Neural cell (in vitro differentiated cells): ENCODE data around the gene CTDSPL. TPM values are rescaled to one million over a fixed set of nuclear protein-coding genes. Genes with fewer than 3 reads are reported as not detected.

Experiments used
- H2AFZ ChIP-seq: fragments of 200-600, 300-800 bp; sonication (generic), shearing (Covaris generic); 2 replicates; pipeline ENCODE4 v1.6.0; 2014; ENCODE audit warnings: low read depth, mild to moderate bottlenecking, antibody characterized with exemption, low read length, moderate library complexity
- H3F3A ChIP-seq: fragments of 200-600 bp; shearing (Covaris generic); 2 replicates; pipeline ENCODE4 v1.6.1; 2016; ENCODE audit warnings: mild to moderate bottlenecking, moderate library complexity, mixed read lengths, antibody characterized with exemption, low read length; ENCODE audit not compliant: insufficient read depth, poor library complexity, severe bottlenecking
- H3K27ac ChIP-seq: fragments of 200-600, 300-800 bp; sonication (generic), shearing (Covaris generic); 2 replicates; pipeline ENCODE4 v1.5.1; 2014; ENCODE audit warnings: mild to moderate bottlenecking, low read length, moderate library complexity
- H3K27me3 ChIP-seq: fragments of 300-800, 200-600 bp; sonication (generic), shearing (Covaris generic); 2 replicates; pipeline ENCODE4 v1.6.0; 2014; ENCODE audit warnings: mild to moderate bottlenecking, low read depth, low read length, moderate library complexity; ENCODE audit not compliant: insufficient read depth
- H3K36me3 ChIP-seq: fragments of 300-800, 200-600 bp; sonication (generic), shearing (Covaris generic); 2 replicates; pipeline ENCODE4 v1.5.1; 2014; ENCODE audit warnings: mild to moderate bottlenecking, antibody characterized with exemption, low read length, moderate library complexity; ENCODE audit not compliant: insufficient read depth
- H3K4me2 ChIP-seq: fragments of 300-800, 200-600 bp; sonication (generic), shearing (Covaris generic); 2 replicates; pipeline ENCODE4 v1.6.0; 2014; ENCODE audit warnings: mild to moderate bottlenecking, low read length
- H3K4me3 ChIP-seq: fragments of 300-800, 200-600 bp; sonication (generic), shearing (Covaris generic); 2 replicates; pipeline ENCODE4 v1.5.1; 2014; ENCODE audit warnings: mild to moderate bottlenecking, low read length, moderate library complexity
- H3K79me2 ChIP-seq: fragments of 200-600 bp; shearing (Covaris generic); replicated peaks from 2 replicates; pipeline ENCODE4 v1.6.0; 2014; ENCODE audit warnings: mild to moderate bottlenecking, low read length, moderate library complexity; ENCODE audit not compliant: insufficient read depth
- H3K9ac ChIP-seq: fragments of 300-800, 200-600 bp; sonication (generic), shearing (Covaris generic); 2 replicates; pipeline ENCODE4 v1.6.1; 2016; ENCODE audit warnings: mild to moderate bottlenecking, low read length, mixed read lengths
- H3K9me2 ChIP-seq: fragments of 200-600 bp; shearing (Covaris generic); 2 replicates; pipeline ENCODE4 v1.6.1; 2016; ENCODE audit warnings: mild to moderate bottlenecking, low read length, mixed read lengths; ENCODE audit not compliant: insufficient read depth
- H3K9me3 ChIP-seq: fragments of 200-600, 300-800 bp; sonication (generic), shearing (Covaris generic); 2 replicates; pipeline ENCODE4 v1.6.1; 2016; ENCODE audit warnings: mild to moderate bottlenecking, mixed run types, low read length, moderate library complexity, mixed read lengths
- H4K20me1 ChIP-seq: fragments of 200-600 bp; shearing (Covaris generic); 2 replicates; pipeline ENCODE4 v1.6.1; 2016; ENCODE audit warnings: mild to moderate bottlenecking, mixed run types; ENCODE audit not compliant: insufficient read depth
- EP300 ChIP-seq: fragments of 450-650 bp; conservative IDR thresholded peaks from 2 replicates; pipeline ENCODE4 v1.6.1; 2014; ENCODE audit warnings: antibody characterized with exemption, mild to moderate bottlenecking, moderate library complexity; ENCODE audit not compliant: poor library complexity, severe bottlenecking
- EZH2 ChIP-seq: fragments of 200-600, 300-800 bp; shearing (Covaris generic), sonication (generic); IDR thresholded peaks from 2 replicates; pipeline ENCODE4 v1.6.1; 2014; ENCODE audit warnings: antibody characterized with exemption, low read length, borderline replicate concordance, mild to moderate bottlenecking; ENCODE audit not compliant: insufficient read depth, poor library complexity, severe bottlenecking
- MXI1 ChIP-seq: fragments of 450-650 bp; conservative IDR thresholded peaks from 2 replicates; pipeline ENCODE4 v1.6.1; 2014; ENCODE audit warnings: antibody characterized with exemption, mild to moderate bottlenecking; ENCODE audit not compliant: poor library complexity, severe bottlenecking
- POLR2AphosphoS5 ChIP-seq: IDR thresholded peaks from 2 replicates; pipeline ENCODE4 v1.6.1; 2012
- SMC3 ChIP-seq: fragments of 450-650 bp; conservative IDR thresholded peaks from 2 replicates; pipeline ENCODE4 v1.6.1; 2014; ENCODE audit warnings: antibody characterized with exemption, mild to moderate bottlenecking, moderate library complexity; ENCODE audit not compliant: poor library complexity
- TAF1 ChIP-seq: IDR thresholded peaks from 2 replicates; pipeline ENCODE4 v1.6.1; 2012; ENCODE audit warnings: low read depth
- polyA plus RNA-seq: library from polyadenylated mRNA; depleted of rRNA; stranded (reverse); fragments of >200 nt; gene quantifications from 2 replicates; pipeline ENCODE4 v1.2.3, GENCODE V29; 2014
- TF ChIP-seq, protein P1 (sequence below): fragments of 450-650 bp; IDR thresholded peaks from 2 replicates; pipeline ENCODE4 v1.5.1; 2014; ENCODE audit warnings: antibody characterized with exemption, mild to moderate bottlenecking, moderate library complexity; ENCODE audit not compliant: poor library complexity, severe bottlenecking
- TF ChIP-seq, protein P2 (sequence below): IDR thresholded peaks from 2 replicates; pipeline ENCODE4 v1.6.1; 2012; ENCODE audit warnings: borderline replicate concordance

Gene CTDSPL
- polyA plus RNA-seq, 1 donor from 2014 or later = 17.0 TPM

DNA sequence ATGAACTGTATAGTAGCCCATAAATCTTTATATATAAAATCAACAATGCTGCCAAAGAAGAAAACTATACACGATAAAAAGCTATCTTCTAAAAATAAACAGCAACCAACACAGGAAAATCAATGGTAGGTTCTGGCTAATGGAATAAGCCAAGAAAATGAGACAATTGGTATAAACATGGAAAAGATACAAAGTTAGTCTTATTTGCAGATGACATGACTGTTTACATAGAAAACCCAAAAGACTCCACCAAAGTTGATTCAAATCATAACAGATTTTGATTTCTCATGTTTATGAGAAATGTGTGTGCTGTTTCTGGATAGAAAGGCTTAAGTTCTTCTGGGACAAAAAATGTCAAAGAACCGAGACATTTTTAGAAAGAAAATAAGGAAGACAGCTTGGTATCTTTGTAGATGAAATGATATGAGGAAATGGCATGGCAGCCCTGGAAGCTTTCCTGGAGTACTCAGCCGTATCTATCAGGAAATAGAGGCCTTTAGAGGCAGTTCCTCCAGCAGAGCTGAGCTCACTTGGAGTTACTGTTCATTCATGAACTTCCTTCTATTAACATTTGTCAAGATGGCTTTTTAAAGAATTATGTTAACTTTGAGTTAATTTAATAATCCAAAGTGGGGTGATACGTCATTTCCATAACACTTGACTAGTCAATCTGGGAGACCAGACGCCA, 92.2 kb downstream of the CTDSPL start:
- no peak overlapping the region for H3K4me2 ChIP-seq
- no peaks in the 10 kb centered on the region for H3K9me3 ChIP-seq
- H3F3A ChIP-seq = no peaks in the 10 kb centered on the region
- no peak overlapping the region for H3K4me3 ChIP-seq
- H4K20me1 ChIP-seq = no peaks in the 10 kb centered on the region
- H3K36me3 ChIP-seq = no peaks in the 10 kb centered on the region
- H3K9ac ChIP-seq = no peak overlapping the region
- no peak overlapping the region for H2AFZ ChIP-seq
- H3K79me2 ChIP-seq = no peaks in the 10 kb centered on the region
- no peak overlapping the region for H3K27ac ChIP-seq
- H3K27me3 ChIP-seq = no peaks in the 10 kb centered on the region
- no peak for TF ChIP-seq MXI1
- TF ChIP-seq EZH2 = no peak
- TF ChIP-seq SMC3 = no peak
- TF ChIP-seq EP300 = no peak
- TF ChIP-seq TAF1 = no peak
- TF ChIP-seq, protein P1, sequence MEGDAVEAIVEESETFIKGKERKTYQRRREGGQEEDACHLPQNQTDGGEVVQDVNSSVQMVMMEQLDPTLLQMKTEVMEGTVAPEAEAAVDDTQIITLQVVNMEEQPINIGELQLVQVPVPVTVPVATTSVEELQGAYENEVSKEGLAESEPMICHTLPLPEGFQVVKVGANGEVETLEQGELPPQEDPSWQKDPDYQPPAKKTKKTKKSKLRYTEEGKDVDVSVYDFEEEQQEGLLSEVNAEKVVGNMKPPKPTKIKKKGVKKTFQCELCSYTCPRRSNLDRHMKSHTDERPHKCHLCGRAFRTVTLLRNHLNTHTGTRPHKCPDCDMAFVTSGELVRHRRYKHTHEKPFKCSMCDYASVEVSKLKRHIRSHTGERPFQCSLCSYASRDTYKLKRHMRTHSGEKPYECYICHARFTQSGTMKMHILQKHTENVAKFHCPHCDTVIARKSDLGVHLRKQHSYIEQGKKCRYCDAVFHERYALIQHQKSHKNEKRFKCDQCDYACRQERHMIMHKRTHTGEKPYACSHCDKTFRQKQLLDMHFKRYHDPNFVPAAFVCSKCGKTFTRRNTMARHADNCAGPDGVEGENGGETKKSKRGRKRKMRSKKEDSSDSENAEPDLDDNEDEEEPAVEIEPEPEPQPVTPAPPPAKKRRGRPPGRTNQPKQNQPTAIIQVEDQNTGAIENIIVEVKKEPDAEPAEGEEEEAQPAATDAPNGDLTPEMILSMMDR = no peak
- TF ChIP-seq, protein P2, sequence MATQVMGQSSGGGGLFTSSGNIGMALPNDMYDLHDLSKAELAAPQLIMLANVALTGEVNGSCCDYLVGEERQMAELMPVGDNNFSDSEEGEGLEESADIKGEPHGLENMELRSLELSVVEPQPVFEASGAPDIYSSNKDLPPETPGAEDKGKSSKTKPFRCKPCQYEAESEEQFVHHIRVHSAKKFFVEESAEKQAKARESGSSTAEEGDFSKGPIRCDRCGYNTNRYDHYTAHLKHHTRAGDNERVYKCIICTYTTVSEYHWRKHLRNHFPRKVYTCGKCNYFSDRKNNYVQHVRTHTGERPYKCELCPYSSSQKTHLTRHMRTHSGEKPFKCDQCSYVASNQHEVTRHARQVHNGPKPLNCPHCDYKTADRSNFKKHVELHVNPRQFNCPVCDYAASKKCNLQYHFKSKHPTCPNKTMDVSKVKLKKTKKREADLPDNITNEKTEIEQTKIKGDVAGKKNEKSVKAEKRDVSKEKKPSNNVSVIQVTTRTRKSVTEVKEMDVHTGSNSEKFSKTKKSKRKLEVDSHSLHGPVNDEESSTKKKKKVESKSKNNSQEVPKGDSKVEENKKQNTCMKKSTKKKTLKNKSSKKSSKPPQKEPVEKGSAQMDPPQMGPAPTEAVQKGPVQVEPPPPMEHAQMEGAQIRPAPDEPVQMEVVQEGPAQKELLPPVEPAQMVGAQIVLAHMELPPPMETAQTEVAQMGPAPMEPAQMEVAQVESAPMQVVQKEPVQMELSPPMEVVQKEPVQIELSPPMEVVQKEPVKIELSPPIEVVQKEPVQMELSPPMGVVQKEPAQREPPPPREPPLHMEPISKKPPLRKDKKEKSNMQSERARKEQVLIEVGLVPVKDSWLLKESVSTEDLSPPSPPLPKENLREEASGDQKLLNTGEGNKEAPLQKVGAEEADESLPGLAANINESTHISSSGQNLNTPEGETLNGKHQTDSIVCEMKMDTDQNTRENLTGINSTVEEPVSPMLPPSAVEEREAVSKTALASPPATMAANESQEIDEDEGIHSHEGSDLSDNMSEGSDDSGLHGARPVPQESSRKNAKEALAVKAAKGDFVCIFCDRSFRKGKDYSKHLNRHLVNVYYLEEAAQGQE = no peak
- TF ChIP-seq POLR2AphosphoS5 = no peak
- H3K9me2 ChIP-seq = no peaks in the 10 kb centered on the region

DNA sequence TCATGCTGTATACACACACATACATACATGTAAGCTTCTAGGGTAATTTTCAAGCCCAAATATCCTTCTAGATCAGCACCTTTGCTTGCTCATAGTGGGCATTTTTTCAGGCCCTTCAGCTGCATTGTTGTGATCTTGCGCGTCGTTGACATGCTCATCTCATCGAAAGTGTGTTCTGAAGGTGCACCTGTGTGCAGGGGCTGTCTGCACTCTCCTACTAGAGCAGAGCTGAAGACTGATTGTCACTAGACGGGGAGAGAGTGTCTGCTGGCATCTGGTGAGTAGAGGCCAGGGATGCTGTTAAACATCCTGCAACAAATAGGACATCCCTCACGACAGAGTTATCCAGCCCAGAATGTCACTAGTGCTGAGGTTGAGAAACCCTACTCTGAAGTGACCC, 93.2 kb downstream of the CTDSPL start:
- H3K27me3 ChIP-seq = no peaks in the 10 kb centered on the region
- H4K20me1 ChIP-seq = no peaks in the 10 kb centered on the region
- H3K4me3 ChIP-seq = no peak overlapping the region
- no peaks in the 10 kb centered on the region for H3K36me3 ChIP-seq
- no peaks in the 10 kb centered on the region for H3K9me3 ChIP-seq
- no peak overlapping the region for H3K27ac ChIP-seq
- TF ChIP-seq, protein P2 = no peak
- no peak for TF ChIP-seq EP300
- no peak for TF ChIP-seq TAF1
- TF ChIP-seq SMC3 = no peak
- H3F3A ChIP-seq = no peaks in the 10 kb centered on the region
- no peak overlapping the region for H3K9ac ChIP-seq
- no peaks in the 10 kb centered on the region for H3K9me2 ChIP-seq
- no peak overlapping the region for H2AFZ ChIP-seq
- no peak overlapping the region for H3K4me2 ChIP-seq
- no peaks in the 10 kb centered on the region for H3K79me2 ChIP-seq
